Activated naive CD4-positive, alpha-beta T cell treated with anti-CD3 and anti-CD28 coated beads, Interleukin-2, amount 10 ng/mL, durations not matched to agents 7 days and 5 days (primary cell): ENCODE data around the gene STAMBPL1.

ENCODE experiments used
- CTCF ChIA-PET: fragments of 350-600 bp; sonication (Branson Sonifier 250); formaldehyde crosslinking; loops from one replicate; lab custom pipeline; 2021; ENCODE audit warnings: antibody characterized with exemption; lab: Charles Lee
- DNase-seq: peaks from one replicate; pipeline ENCODE4 v3.0.0-alpha.2; 2020
- H3K27ac Mint-ChIP-seq: one replicate; pipeline ENCODE4 v1.8.0; 2021; ENCODE audit warnings: mild to moderate bottlenecking, moderate library complexity, mixed read lengths
- H3K27me3 Mint-ChIP-seq: one replicate; pipeline ENCODE4 v1.8.0; 2021; ENCODE audit warnings: mild to moderate bottlenecking, mixed read lengths
- H3K36me3 Mint-ChIP-seq: one replicate; pipeline ENCODE4 v1.8.0; 2021; ENCODE audit warnings: mixed read lengths
- H3K4me1 Mint-ChIP-seq: one replicate; pipeline ENCODE4 v1.8.0; 2021; ENCODE audit warnings: mixed read lengths
- H3K4me3 Mint-ChIP-seq: one replicate; pipeline ENCODE4 v1.8.0; 2021; ENCODE audit warnings: mild to moderate bottlenecking, moderate library complexity, mixed read lengths
- H3K9me3 Mint-ChIP-seq: one replicate; pipeline ENCODE4 v1.8.0; 2021; ENCODE audit warnings: mixed read lengths

STAMBPL1 gene

DNA sequence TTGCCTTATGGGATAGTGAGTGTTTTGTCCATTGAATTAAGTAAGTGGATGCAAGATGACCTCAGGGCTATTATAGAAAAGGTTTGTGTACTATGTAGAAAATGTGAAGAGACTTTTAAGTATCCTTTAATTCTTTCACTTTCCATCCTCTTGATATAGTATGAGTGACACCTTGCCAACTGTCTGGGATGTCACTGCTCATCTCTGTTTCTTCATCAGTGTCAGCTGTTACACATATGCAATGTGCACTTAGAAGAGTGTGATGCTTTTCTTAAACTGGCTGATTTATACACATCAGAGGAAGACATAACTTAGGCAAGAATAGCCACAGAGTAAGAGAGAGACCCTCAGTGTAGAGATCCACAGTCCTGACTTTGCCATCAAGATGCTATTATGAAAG, 81.2 kb downstream of the STAMBPL1 start:
- Mint-ChIP-seq H3K36me3 (peaks cover 3% of the 10 kb centered on the region), H3K9me3 (no peaks in the 10 kb centered on the region), H3K27ac (no peak overlapping the region), H3K27me3 (no peaks in the 10 kb centered on the region), H3K4me1 (peaks cover 31% of the 10 kb centered on the region), H3K4me3 (no peak overlapping the region)
- CTCF ChIA-PET: interaction anchor here (1.1 to 1.6 kb wide), 2 partner anchors 16 to 26 kb away, joined by 3 to 6 read pairs; no protein-coding TSS in a partner anchor
- DNase-seq: no peak

DNA sequence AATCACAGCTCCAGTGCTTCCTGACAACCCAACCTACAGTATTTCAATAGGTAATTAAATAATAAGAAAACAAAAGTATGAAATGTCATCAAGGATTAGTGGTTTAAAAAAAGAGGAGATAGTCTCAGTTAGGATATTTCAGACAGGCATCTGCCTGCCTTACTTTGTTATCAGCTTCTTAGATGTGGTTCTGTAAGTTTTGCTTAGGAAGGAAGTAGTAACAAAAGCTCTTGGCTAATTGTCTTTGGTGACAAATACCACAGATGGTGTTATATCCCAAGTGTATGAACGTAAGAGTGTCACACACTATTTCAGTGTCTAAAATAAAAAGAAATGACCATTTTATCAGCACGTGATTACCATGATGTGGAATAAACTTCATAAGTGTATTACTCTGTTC, 82.3 kb downstream of the STAMBPL1 start:
- Mint-ChIP-seq H3K4me1 (peaks cover 31% of the 10 kb centered on the region), H3K9me3 (no peaks in the 10 kb centered on the region), H3K27me3 (no peaks in the 10 kb centered on the region), H3K36me3 (peaks cover 3% of the 10 kb centered on the region), H3K4me3 (no peak overlapping the region), H3K27ac (peak overlapping the region; percentile 75)
- DNase-seq: no peak
- CTCF ChIA-PET: interaction anchor here (0.9 to 1.8 kb wide), 2 partner anchors 25 to 29 kb away, joined by 6 to 11 read pairs; partner anchors contain the start of gene FAS

DNA sequence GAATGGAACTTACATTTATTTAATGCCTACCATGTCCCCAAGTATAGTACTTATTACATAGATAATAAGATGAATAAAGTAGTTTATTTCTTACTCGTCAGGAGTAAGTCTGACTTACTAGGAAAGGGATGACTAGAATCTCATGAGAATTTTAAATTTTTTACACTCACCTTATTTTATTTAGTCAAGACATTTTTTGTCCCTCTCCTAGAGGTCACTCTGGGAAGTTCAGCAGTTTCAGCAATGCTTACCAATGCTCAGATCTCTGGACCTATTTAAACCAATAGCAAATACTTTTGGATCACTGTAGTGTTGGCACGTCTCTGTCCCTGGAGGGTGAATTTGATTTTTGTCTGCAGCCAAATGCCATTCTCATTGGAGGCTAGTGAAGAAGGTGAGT, 83.3 kb downstream of the STAMBPL1 start:
- CTCF ChIA-PET: interaction anchor here (1.8 kb wide), 1 partner anchor 28 kb away, joined by 11 read pairs; the partner anchor contains the start of gene FAS

DNA sequence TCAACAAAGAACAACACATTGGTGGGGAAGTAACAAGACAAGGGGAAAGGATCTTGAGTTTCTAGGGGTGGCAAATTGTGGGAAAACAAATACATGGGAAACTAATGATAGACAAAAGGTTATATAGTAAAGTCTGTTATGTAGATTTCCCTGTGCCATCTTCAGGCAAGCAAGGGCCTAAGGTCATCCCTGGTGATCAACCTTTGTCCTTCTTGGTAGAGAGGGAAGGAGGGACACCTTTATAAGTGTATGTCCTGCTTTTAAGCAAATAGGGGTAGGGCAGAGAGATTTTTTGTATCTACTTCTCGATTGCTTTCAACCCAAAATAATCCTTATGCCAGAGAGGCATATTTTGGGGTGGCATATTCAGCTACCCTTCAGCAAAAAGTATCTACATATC, 84.3 kb downstream of the STAMBPL1 start:
- no peak overlapping the region for H3K27ac Mint-ChIP-seq
- peaks cover 3% of the 10 kb centered on the region for H3K36me3 Mint-ChIP-seq
- DNase-seq: no peak
- H3K9me3 Mint-ChIP-seq: no peaks in the 10 kb centered on the region
- H3K4me3 Mint-ChIP-seq: no peak overlapping the region
- H3K27me3 Mint-ChIP-seq: no peaks in the 10 kb centered on the region
- H3K4me1 Mint-ChIP-seq: peaks cover 31% of the 10 kb centered on the region
- CTCF ChIA-PET: interaction anchor here (1.0 to 1.9 kb wide), 2 partner anchors 23 to 251 kb away, joined by 4 to 5 read pairs; no protein-coding TSS in a partner anchor

More for the DNA sequence above, 83.3 kb downstream of the STAMBPL1 start:
- H3K4me3 Mint-ChIP-seq: no peak overlapping the region
- H3K9me3 Mint-ChIP-seq: no peaks in the 10 kb centered on the region
- H3K27ac Mint-ChIP-seq: no peak overlapping the region
- peaks cover 31% of the 10 kb centered on the region for H3K4me1 Mint-ChIP-seq
- H3K27me3 Mint-ChIP-seq: no peaks in the 10 kb centered on the region
- no peak for DNase-seq
- H3K36me3 Mint-ChIP-seq: peaks cover 3% of the 10 kb centered on the region

DNA sequence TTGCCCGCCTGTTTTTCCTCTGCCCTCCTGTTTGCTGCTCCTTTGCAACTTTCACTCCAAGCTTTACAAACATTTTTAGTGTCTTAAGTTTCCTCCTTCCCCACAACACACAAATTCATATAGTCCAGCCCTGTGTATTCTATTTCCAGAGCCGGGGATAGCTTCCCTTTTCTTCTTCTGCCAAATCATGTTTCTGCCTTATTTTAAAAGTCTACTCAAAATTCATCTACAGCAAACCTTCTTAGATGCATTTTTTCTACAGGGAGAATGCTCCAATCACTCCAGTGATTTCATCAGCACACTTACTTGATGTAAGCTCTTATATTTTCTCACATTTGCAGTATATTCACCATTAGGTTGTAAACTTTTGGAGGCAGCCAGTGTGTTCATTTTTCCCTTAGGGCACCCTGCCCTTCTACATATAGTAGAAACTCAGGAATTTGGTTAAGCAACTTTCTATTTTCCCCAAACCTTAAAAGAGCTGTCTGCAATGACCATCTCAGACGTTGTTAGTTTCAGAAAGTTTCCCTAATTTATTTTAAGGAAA, 84.9 kb downstream of the STAMBPL1 start:
- Mint-ChIP-seq H3K4me1 (peaks cover 31% of the 10 kb centered on the region), H3K4me3 (no peak overlapping the region), H3K9me3 (no peaks in the 10 kb centered on the region), H3K36me3 (peaks cover 3% of the 10 kb centered on the region), H3K27ac (no peak overlapping the region), H3K27me3 (no peaks in the 10 kb centered on the region)
- CTCF ChIA-PET: interaction anchor here (1.0 to 1.9 kb wide), 2 partner anchors 22 to 250 kb away, joined by 4 to 5 read pairs; no protein-coding TSS in a partner anchor
- DNase-seq: no peak

DNA sequence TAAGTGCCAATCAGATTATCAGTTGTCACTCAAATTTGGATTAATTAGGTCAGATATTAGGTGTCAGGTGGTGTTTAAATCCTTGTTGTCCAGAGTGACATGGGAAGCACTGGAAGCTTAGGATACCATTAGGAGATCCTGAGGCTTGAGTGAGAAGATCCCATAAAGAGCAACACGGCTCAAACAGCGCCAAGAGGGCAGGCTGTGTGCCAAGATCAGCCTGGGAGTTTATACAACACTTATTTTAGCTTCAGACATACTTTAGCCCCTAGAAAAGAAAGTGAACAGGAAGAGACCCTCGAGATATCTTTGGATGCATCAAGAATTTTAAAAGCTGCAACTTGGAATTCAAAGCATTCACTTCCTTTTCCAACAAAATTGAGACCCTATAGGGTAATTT, 86.8 kb downstream of the STAMBPL1 start:
- CTCF ChIA-PET: interaction anchor here (1.3 kb wide), 1 partner anchor 32 kb away, joined by 3 read pairs; no protein-coding TSS in a partner anchor
- Mint-ChIP-seq H3K4me3 (no peak overlapping the region), H3K36me3 (peaks cover 3% of the 10 kb centered on the region), H3K27ac (no peak overlapping the region), H3K27me3 (no peaks in the 10 kb centered on the region), H3K9me3 (no peaks in the 10 kb centered on the region), H3K4me1 (peaks cover 17% of the 10 kb centered on the region)
- no peak for DNase-seq

DNA sequence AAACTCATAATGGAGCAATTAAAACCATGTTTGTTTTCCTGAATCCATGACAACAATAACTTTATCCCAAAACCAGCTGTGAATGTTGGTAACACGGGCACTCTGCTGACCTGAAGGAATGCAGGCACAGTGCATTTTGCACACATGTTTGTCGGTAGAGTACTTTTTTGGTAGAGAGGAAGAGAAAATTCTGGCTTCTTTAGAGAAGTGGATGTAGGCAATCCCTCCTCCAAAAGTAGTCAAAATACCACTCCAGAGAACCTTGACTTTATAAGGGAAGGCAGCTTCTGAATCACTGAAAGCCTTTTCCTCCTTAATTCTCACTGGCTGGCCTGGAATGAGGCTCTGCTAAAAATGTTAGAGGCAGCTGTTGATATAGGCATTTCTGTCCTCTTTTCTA, 88.3 kb downstream of the STAMBPL1 start:
- no peak for DNase-seq
- H3K4me1 Mint-ChIP-seq: peaks cover 4% of the 10 kb centered on the region
- no peak overlapping the region for H3K27ac Mint-ChIP-seq
- H3K9me3 Mint-ChIP-seq: no peaks in the 10 kb centered on the region
- H3K4me3 Mint-ChIP-seq: no peak overlapping the region
- CTCF ChIA-PET: interaction anchor here (1.5 kb wide), 1 partner anchor 36 kb away, joined by 3 read pairs; no protein-coding TSS in a partner anchor
- no peaks in the 10 kb centered on the region for H3K27me3 Mint-ChIP-seq
- peaks cover 1% of the 10 kb centered on the region for H3K36me3 Mint-ChIP-seq

DNA sequence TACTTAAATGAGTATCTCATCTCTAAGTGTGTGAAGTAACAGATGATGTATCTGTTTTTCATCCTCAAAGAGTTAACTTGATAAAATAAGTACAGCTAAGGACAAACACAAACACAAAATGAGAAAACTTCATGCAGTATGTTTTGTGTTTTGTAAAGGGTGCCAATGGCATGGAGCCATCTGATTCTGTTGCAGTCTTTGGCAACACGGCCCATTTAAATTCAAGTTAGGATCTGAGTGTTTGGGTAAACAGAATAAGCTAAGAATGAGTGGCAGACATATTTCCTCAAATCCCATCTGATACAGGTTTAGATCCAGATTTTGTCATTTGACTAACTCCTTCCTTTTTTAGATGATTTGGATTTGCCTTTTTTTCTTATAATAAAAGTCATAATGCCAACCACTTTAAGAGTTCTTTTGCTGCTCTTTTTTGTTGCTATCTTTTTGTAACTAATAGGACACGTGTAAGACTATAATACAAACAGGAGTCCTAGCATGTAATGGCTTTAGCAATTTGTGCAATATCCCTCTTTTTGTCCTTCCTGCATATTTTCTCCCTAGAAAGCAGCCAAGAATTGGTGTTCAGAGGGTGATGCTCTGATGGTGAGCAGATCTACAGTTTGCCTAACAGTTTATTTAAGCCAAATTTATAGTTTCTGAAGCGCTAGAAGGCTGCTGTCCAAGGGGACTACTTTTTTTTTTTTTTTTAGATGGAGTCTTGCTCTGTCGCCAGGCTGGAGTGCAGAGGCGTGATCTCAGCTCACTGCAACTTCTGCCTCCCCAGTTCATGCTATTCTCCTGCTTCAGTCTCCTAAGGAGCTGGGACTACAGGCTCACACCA, 91.4 kb downstream of the STAMBPL1 start:
- H3K27ac Mint-ChIP-seq: no peak overlapping the region
- H3K4me1 Mint-ChIP-seq: peaks cover 24% of the 10 kb centered on the region
- CTCF ChIA-PET: no interaction called here
- H3K9me3 Mint-ChIP-seq: no peaks in the 10 kb centered on the region
- H3K36me3 Mint-ChIP-seq: peaks cover 6% of the 10 kb centered on the region
- DNase-seq: no peak
- no peaks in the 10 kb centered on the region for H3K27me3 Mint-ChIP-seq
- no peak overlapping the region for H3K4me3 Mint-ChIP-seq
